H1 (cell line): ENCODE results near the gene GEN1. TPM values are rescaled to one million over a fixed set of nuclear protein-coding genes. Genes with fewer than 3 reads are reported as not detected.

Experiments
- CBX5 ChIP-seq: fragments of 300-800, 300-1000 bp; sonication (generic); IDR thresholded peaks from 2 replicates; pipeline ENCODE4 v1.7.1; 2016; ENCODE audit warnings: antibody characterized with exemption, low read length, low read depth
- CBX8 ChIP-seq: fragments of 300-800, 300-1000 bp; sonication (generic); IDR thresholded peaks from 2 replicates; pipeline ENCODE4 v1.7.1; 2016; ENCODE audit warnings: low read depth, low read length, borderline replicate concordance
- CTBP2 ChIP-seq: IDR thresholded peaks from 2 replicates; pipeline ENCODE4 v1.7.0; 2011; ENCODE audit warnings: borderline replicate concordance, mild to moderate bottlenecking, moderate library complexity, mixed read lengths, low read length; ENCODE audit not compliant: insufficient read depth, insufficient read length
- EZH2 ChIP-seq: fragments of 200-600 bp; sonication (generic); IDR thresholded peaks from 2 replicates; pipeline ENCODE4 v1.7.1; 2012; ENCODE audit warnings: low read depth, mild to moderate bottlenecking, moderate library complexity, low read length, inconsistent platforms; ENCODE audit not compliant: severe bottlenecking
- KDM1A ChIP-seq: fragments of 200-600, 300-600 bp; sonication (generic); IDR thresholded peaks from 2 replicates; pipeline ENCODE4 v1.7.1; 2016; ENCODE audit warnings: mild to moderate bottlenecking, low read length, borderline replicate concordance
- MAFK ChIP-seq: IDR thresholded peaks from 2 replicates; pipeline ENCODE4 v1.6.1; 2012; ENCODE audit warnings: low read depth, mild to moderate bottlenecking, improper control_type of control experiment, low read length
- RFX5 ChIP-seq: IDR thresholded peaks from 2 replicates; pipeline ENCODE4 v1.6.1; 2011; ENCODE audit warnings: low read depth, low read length, improper control_type of control experiment, borderline replicate concordance
- SP4 ChIP-seq: IDR thresholded peaks from 2 replicates; pipeline ENCODE4 v1.6.1; 2012; ENCODE audit warnings: low read length, inconsistent platforms
- TAF7 ChIP-seq: optimal IDR thresholded peaks from 2 replicates; pipeline ENCODE3; 2011; ENCODE audit warnings: low read depth, mild to moderate bottlenecking, inconsistent platforms, low read length, moderate library complexity, borderline replicate concordance
- TBP ChIP-seq: IDR thresholded peaks from 2 replicates; pipeline ENCODE4 v1.6.1; 2011; ENCODE audit warnings: low read depth, low read length, improper control_type of control experiment
- TEAD4 ChIP-seq: IDR thresholded peaks from 2 replicates; pipeline ENCODE4 v1.6.1; 2012; ENCODE audit warnings: low read depth, low read length, inconsistent platforms, mixed read lengths
- polyA plus RNA-seq, 7 experiments: library from polyadenylated mRNA; depleted of rRNA in 3 of 7; stranded (reverse) in 5 of 7; unstranded in 2 of 7; fragments of >200 nt in 5 of 7; fragments of 200-250 nt in 2 of 7; gene quantifications; 1 replicate in 5 of 7; 2 replicates in 1 of 7; 4 replicates in 1 of 7; pipeline versions ENCODE4 v1.2.1 to v1.2.3, GENCODE V29; 2011 to 2013; ENCODE audit warnings: missing spikeins in 2 of 7, mixed read lengths in 2 of 7
- total RNA-seq: library from RNA; stranded (reverse); fragmentation: NEBNext Ultra II Directional; extraction: Animal tissue kit (Norgen Biotek cat#: 25700); gene quantifications from 2 replicates; pipeline ENCODE4 v1.2.1, GENCODE V29; 2021
- TF ChIP-seq, protein P1 (sequence below): fragments of 300-600 bp; sonication (generic); IDR thresholded peaks from 2 replicates; pipeline ENCODE4 v1.7.1; 2012; ENCODE audit warnings: low read length, moderate library complexity, mild to moderate bottlenecking, inconsistent platforms; ENCODE audit not compliant: insufficient replicate concordance

GEN1 gene
- total and polyA plus RNA-seq, 2 of the 8 experiments (the other 6 are each of a cell fraction or from before 2014, with no cell fraction given), result 6.9 to 19.2 TPM

DNA sequence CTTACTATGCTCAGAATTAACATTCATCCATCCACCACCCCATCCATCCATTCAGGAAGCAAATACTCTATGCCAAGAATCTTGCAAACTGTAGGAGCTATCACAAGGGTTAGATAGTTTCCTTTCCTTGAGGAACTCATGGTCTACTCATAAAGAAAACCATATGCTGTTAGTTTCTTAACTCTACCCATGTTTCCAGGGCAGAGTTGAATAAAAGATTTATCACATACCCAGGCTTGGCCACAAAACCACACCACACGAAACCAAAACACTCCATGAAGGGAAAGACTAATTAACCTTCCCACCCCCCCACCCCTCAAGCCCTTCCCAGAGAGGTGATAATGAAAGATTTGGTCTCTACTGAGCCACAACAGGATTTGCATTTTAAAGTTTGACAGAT lies 38.6 kb downstream of the GEN1 start (continued):
- TF ChIP-seq, protein P1, sequence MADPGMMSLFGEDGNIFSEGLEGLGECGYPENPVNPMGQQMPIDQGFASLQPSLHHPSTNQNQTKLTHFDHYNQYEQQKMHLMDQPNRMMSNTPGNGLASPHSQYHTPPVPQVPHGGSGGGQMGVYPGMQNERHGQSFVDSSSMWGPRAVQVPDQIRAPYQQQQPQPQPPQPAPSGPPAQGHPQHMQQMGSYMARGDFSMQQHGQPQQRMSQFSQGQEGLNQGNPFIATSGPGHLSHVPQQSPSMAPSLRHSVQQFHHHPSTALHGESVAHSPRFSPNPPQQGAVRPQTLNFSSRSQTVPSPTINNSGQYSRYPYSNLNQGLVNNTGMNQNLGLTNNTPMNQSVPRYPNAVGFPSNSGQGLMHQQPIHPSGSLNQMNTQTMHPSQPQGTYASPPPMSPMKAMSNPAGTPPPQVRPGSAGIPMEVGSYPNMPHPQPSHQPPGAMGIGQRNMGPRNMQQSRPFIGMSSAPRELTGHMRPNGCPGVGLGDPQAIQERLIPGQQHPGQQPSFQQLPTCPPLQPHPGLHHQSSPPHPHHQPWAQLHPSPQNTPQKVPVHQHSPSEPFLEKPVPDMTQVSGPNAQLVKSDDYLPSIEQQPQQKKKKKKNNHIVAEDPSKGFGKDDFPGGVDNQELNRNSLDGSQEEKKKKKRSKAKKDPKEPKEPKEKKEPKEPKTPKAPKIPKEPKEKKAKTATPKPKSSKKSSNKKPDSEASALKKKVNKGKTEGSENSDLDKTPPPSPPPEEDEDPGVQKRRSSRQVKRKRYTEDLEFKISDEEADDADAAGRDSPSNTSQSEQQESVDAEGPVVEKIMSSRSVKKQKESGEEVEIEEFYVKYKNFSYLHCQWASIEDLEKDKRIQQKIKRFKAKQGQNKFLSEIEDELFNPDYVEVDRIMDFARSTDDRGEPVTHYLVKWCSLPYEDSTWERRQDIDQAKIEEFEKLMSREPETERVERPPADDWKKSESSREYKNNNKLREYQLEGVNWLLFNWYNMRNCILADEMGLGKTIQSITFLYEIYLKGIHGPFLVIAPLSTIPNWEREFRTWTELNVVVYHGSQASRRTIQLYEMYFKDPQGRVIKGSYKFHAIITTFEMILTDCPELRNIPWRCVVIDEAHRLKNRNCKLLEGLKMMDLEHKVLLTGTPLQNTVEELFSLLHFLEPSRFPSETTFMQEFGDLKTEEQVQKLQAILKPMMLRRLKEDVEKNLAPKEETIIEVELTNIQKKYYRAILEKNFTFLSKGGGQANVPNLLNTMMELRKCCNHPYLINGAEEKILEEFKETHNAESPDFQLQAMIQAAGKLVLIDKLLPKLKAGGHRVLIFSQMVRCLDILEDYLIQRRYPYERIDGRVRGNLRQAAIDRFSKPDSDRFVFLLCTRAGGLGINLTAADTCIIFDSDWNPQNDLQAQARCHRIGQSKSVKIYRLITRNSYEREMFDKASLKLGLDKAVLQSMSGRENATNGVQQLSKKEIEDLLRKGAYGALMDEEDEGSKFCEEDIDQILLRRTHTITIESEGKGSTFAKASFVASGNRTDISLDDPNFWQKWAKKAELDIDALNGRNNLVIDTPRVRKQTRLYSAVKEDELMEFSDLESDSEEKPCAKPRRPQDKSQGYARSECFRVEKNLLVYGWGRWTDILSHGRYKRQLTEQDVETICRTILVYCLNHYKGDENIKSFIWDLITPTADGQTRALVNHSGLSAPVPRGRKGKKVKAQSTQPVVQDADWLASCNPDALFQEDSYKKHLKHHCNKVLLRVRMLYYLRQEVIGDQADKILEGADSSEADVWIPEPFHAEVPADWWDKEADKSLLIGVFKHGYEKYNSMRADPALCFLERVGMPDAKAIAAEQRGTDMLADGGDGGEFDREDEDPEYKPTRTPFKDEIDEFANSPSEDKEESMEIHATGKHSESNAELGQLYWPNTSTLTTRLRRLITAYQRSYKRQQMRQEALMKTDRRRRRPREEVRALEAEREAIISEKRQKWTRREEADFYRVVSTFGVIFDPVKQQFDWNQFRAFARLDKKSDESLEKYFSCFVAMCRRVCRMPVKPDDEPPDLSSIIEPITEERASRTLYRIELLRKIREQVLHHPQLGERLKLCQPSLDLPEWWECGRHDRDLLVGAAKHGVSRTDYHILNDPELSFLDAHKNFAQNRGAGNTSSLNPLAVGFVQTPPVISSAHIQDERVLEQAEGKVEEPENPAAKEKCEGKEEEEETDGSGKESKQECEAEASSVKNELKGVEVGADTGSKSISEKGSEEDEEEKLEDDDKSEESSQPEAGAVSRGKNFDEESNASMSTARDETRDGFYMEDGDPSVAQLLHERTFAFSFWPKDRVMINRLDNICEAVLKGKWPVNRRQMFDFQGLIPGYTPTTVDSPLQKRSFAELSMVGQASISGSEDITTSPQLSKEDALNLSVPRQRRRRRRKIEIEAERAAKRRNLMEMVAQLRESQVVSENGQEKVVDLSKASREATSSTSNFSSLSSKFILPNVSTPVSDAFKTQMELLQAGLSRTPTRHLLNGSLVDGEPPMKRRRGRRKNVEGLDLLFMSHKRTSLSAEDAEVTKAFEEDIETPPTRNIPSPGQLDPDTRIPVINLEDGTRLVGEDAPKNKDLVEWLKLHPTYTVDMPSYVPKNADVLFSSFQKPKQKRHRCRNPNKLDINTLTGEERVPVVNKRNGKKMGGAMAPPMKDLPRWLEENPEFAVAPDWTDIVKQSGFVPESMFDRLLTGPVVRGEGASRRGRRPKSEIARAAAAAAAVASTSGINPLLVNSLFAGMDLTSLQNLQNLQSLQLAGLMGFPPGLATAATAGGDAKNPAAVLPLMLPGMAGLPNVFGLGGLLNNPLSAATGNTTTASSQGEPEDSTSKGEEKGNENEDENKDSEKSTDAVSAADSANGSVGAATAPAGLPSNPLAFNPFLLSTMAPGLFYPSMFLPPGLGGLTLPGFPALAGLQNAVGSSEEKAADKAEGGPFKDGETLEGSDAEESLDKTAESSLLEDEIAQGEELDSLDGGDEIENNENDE, result no peak
- TF ChIP-seq EZH2 (no peak), MAFK (no peak), SP4 (no peak), TBP (no peak), CBX5 (no peak), CTBP2 (no peak), CBX8 (no peak), RFX5 (no peak), KDM1A (no peak), TAF7 (no peak), TEAD4 (no peak)
